ENCODE measurements around the gene SIX2.

SIX2 gene

DNA sequence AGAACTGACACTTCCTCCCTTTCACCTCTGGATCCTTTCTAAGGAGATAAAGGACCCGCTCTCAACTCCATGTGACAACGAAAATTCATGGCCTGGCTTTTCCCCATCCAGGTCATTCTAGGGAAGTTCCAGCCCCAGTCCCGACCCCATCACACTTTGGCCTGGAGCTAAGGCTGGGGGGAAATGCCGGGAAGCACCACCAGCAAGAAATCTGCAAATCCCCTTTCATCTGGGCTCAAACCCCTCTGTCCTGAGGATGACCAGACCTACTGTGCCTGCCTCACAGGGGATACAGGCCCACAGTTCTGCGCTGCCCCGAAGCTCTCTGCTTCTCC lies 1.3 kb downstream of the SIX2 start:
- TF ChIP-seq, protein P1, sequence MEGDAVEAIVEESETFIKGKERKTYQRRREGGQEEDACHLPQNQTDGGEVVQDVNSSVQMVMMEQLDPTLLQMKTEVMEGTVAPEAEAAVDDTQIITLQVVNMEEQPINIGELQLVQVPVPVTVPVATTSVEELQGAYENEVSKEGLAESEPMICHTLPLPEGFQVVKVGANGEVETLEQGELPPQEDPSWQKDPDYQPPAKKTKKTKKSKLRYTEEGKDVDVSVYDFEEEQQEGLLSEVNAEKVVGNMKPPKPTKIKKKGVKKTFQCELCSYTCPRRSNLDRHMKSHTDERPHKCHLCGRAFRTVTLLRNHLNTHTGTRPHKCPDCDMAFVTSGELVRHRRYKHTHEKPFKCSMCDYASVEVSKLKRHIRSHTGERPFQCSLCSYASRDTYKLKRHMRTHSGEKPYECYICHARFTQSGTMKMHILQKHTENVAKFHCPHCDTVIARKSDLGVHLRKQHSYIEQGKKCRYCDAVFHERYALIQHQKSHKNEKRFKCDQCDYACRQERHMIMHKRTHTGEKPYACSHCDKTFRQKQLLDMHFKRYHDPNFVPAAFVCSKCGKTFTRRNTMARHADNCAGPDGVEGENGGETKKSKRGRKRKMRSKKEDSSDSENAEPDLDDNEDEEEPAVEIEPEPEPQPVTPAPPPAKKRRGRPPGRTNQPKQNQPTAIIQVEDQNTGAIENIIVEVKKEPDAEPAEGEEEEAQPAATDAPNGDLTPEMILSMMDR (IDR thresholded peaks at IDR 0.05; ENCODE audit: insufficient read depth, low read depth, low read length, missing control alignments), result no peak
- DNase-seq (ENCODE audit: low read depth), result no peak
- peak overlapping the region; percentile 72 for H3K4me3 ChIP-seq (ENCODE audit: low read length)

- TF ChIP-seq, protein P1 (IDR thresholded peaks at IDR 0.05; ENCODE audit: insufficient read depth, low read depth, low read length, missing control alignments), result no peak
- peak overlapping the region; percentile 72 for H3K4me3 ChIP-seq (ENCODE audit: low read length)
- DNase-seq (ENCODE audit: low read depth), result no peak
Measured at GRCh38 chr2:45006942-45007287, 2.3 kb downstream of the SIX2 start.

- TF ChIP-seq, protein P1 (IDR thresholded peaks at IDR 0.05; ENCODE audit: insufficient read depth, low read depth, low read length, missing control alignments), result no peak
- H3K4me3 ChIP-seq (ENCODE audit: low read length), result peak overlapping the region; percentile 72
- no peak for DNase-seq (ENCODE audit: low read depth)
Measured at GRCh38 chr2:45006041-45006941, 3.0 kb downstream of the SIX2 start.

DNA sequence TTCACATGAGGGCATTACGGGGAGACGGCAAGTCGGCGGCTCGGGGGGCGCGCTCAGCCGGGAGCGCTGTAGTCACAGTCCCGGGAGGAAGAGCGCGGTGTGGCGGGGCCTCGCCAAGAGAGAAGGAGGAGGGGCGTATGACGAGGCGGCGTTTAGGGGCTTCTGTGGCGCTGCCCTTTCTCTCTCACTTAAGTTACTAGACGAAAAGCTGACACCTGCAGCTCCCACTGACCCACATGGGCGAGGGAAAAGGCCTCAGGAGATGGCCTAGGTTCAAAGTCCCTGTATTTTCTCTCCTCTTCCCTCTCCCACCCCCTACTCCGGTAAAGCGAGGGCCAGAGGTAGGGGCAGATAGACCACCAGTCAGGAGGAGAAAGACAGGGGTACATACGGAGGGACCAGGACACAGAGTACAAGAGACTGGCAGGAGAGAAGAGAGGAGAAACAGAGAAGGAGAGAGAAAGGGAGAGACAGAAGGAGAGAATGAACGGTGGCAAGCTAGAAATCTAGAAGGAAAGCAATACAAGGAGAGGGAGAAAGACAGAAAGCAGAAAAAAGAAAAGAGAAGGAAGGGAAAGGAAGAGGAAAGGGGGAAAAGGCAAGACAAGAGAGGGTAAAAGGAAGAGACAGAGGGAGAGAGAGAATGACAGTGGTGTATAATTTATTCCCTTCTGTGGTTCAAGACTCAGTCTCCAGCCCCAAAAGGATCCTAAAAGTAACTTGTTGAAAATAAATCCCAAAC lies 3.8 kb downstream of the SIX2 start:
- TF ChIP-seq, protein P1 (IDR thresholded peaks at IDR 0.05; ENCODE audit: insufficient read depth, low read depth, low read length, missing control alignments), result no peak
- no peak overlapping the region for H3K4me3 ChIP-seq (ENCODE audit: low read length)
- DNase-seq (ENCODE audit: low read depth), result no peak

DNA sequence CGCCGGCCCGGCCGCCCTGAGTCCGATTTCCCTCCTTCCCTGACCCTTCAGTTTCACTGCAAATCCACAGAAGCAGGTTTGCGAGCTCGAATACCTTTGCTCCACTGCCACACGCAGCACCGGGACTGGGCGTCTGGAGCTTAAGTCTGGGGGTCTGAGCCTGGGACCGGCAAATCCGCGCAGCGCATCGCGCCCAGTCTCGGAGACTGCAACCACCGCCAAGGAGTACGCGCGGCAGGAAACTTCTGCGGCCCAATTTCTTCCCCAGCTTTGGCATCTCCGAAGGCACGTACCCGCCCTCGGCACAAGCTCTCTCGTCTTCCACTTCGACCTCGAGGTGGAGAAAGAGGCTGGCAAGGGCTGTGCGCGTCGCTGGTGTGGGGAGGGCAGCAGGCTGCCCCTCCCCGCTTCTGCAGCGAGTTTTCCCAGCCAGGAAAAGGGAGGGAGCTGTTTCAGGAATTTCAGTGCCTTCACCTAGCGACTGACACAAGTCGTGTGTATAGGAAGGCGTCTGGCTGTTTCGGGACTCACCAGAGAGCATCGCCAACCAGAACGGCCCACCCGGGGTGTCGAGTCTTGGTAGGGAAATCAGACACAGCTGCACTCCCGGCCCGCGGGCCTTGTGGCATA lies 4.6 kb downstream of the SIX2 start:
- H3K4me3 ChIP-seq (ENCODE audit: low read length), result peak overlapping the region; percentile 8
- TF ChIP-seq, protein P1 (IDR thresholded peaks at IDR 0.05; ENCODE audit: insufficient read depth, low read depth, low read length, missing control alignments), result no peak
- no peak for DNase-seq (ENCODE audit: low read depth)

GRCh38 chr2:45003579-45004551 lies 5.4 kb downstream of the SIX2 start:
- no peak for DNase-seq (ENCODE audit: low read depth)
- peak overlapping the region; percentile 8 for H3K4me3 ChIP-seq (ENCODE audit: low read length)
- TF ChIP-seq, protein P1 (IDR thresholded peaks at IDR 0.05; ENCODE audit: insufficient read depth, low read depth, low read length, missing control alignments), result no peak

Measured in epithelial cell of esophagus (primary cell).